GM19099 (cell line): ENCODE results near the gene YBX2.

Source experiments
- POLR2A ChIP-seq: IDR thresholded peaks from 3 replicates; pipeline ENCODE4 v1.6.1; 2011; ENCODE audit warnings: low read depth; ENCODE audit not compliant: insufficient read length; ENCODE audit errors: extremely low read depth

Gene YBX2

DNA sequence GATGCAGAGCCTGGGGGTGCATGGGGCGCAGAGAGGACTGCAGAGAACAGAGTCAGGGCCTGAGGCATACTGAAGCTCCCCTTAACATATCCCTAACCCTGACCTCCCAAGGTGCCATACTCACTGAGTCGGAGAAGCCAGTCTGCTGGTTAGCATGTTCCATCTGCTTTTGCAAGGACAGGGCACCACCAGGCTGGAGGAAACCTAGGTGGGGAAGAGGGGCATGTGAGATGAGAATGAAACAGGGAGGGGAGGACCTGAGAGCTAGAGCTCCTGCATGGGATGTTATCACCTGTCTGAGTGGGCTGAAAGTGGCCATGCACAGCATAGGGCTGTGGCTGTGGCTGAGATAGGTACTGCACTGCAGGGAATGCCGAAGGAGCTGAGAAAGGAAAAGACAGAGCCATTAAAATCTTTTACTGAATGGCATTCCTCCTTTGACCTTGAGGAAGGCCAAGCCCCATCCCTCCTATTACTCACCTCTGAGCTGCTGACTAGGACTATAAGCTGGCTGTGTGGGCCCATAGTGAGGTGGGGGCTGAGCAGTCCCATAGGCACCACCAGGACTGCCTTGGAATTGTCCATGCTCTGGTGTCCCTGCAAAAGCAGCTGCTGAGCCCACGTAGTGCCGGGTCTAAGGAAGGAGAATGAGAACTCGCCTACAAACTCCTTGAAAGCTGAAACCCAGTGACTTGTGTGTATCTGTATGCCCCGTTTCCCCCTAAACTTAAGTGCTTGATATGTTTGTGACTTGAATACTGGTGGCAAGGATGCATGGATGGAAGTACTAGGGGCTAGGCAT, 18.9 kb upstream of the YBX2 start:
- TF ChIP-seq POLR2A, result no peak

DNA sequence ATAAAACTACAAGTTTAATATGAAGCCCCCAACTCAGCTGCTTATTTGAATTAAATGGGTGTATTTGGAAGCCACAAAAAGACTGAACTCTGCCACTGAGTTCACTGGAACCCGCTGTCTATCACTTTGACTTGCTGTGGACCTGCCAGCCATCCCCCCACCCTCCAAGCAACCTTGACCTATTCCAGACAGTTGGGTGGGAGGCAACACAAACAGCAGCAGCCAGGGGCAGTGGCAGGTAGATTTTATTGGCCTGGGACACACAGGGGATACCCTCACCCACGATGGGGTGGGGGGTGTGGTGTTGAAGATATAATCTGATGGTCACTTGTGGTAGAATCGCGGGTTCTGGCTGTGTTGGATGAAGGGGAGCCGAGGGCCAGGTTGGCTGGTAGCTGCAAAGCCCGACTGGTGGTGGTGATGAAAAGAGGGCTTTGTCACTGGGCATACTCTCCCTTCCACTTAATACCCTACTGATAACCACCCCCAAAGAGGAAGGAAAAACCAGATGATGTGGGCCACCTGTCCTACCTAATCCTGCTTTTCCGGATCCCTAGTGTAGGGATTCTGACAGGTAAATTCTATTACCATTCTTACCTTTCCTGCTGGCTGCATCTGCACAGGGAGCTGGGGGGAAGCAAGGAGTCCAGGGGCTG, 18.1 kb upstream of the YBX2 start:
- TF ChIP-seq POLR2A, result peak; percentile 4

DNA sequence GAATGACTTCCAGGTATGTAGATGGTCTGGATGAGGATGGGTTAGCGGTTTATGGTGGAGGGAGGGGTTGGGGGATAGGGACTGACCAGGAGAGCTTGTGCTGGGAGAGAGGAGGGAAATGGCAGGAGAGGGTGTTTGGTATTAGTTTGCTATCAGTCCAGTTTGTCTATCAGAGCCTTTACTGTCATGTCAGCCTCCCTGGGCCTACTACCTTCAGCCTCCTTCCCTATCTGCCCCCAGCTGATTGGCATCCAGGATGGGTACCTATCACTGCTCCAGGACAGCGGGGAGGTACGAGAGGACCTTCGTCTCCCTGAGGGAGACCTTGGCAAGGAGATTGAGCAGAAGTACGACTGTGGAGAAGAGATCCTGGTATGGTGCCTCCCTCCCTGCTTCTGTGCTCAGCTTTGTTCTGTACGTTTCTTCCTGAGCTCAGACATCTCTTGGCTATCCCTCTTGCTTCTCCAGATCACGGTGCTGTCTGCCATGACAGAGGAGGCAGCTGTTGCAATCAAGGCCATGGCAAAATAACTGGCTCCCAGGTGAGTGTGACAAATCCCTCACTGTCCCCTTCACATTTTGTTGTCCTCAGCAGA, 16.8 kb upstream of the YBX2 start:
- no peak for TF ChIP-seq POLR2A

DNA sequence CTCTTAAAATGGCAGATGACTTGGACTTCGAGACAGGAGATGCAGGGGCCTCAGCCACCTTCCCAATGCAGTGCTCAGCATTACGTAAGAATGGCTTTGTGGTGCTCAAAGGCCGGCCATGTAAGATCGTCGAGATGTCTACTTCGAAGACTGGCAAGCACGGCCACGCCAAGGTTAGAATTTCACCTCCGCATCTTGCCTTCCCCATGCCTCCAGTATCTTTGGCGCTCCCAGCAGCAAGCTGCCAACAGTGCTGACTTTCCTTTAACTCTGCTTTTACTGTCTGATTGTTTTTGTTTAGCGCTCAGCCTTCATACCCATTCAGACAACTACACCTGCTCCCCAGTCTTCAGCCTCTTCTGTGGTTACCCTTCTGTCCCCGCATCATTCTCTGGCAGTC, 15.2 kb upstream of the YBX2 start:
- TF ChIP-seq POLR2A, result no peak

DNA sequence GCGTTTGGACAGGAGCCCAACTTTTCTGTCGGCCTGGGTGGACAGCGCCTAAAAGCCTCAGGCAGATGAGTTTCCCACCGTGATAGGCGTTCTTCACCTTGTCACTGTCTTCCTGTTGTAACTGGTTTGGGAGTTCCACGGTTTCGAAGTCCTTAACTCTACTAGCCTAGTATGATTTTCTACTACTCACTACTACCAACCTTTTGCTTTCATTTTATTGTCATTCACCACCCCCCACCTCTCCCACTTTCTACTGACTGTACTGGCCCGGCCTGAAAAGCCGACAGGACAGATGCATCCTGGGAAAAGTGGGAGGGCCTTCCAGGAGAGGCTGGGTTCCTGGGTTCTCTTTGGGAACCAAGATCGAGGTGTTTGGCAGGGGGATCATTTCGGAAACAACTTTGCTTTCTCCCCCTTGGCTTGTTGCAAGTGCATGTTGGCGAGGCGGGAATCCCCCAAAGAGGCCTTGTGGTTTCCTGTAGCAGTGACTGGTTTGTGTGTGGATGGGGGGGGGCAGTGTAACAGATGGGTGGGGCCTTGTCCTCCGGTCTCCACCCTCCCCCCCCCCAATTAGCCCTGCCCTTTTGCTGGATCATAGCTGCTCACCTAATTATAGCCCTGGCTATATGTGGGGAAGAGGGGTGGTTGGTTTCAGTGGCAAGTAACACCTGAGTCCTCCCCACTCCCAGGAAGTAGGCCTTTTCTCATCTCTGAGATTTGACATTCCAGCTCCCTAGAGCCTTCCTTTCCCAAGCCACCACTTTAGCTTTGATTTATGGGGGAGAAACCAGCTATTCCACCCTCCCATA, 14.4 kb upstream of the YBX2 start:
- TF ChIP-seq POLR2A, result peak; percentile 64

DNA sequence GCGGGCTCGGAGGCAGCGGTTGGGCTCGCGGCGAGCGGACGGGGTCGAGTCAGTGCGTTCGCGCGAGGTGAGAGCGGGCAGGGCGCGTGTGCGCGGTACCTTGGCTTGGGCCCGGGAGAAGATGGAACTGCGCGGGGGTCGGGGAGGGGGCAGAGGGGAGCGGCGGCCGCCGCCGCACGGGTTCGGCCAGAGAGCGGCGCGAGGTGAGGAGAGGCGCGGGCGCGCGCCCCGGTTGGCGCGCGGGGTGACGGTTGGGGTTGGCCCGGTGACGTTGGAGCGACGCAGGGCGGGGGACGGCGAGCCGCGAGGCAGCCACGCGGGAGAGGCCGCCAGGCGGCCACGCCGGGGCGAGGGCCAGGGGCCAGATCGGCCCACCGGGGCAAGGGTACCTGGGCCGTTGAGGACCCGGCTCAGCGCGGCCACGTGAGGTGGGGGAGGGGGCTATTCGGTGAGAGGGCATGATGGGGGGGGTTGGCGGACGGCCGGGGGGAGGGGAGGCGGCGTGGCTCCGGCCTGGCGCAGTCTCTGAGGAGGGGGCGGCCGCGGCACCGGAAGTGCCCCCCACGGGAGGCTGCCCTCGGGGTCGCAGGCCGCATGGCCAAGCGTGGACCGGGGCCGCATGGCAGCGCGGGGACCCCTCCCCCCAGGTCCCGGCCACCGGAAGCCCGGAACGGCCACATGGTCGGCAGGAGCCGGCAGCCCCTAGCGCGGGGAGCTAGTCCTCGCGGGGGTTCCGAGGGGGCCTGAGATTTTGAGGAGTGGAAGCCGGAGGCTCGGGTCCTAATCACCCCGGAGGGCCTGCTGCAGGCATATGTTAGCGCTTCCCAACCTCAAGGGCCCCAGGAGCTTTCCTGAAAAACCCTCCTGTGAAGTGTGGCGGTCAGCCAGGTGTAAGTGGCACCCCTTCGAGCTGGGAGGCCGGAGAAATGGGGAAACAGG, 13.5 kb upstream of the YBX2 start:
- TF ChIP-seq POLR2A, result no peak

DNA sequence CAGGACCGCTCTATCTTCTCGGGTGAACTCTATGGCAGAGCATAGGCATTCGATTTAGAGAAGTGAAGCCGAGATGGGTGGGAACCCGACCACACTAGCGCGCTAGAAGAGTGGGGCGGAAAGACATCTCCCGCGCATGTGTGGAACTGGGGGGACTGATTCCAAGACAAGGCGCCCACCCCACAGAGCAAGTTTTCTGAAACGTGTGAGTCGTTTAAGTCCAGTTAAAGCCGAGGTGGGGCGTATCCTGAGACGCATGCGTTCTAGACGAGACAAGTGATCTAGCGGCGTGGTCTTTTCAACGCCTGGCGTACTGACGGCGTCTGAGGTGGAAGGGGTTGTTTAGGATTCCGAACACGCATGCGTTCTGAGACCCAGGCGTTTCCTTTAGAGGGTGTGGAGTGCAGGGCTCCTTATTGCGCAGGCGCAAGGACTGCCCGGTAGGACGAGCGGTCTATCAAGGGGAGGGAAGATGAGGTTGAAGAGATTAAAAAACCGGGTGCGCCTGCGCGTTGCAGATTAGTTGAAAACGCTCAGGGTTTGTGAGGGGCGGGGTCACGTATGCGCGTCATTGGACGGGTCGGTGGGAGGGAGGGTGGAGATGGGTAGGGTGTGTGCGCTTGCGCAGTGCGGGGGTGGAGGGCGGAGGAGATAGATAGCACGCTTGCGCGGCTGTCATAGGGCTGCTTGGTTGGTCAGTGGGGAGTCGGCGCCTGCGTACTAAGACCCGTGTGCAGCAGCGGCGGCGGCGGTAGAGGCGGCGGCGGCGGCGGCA, 12.7 kb upstream of the YBX2 start, which contains the start of gene EIF5A:
EIF5A (plus strand) TSS at position 718 of the 775 bp plus-strand sequence. CDS start 2,008 bp downstream, outside the sequence.
- TF ChIP-seq POLR2A, result peak; percentile 77

DNA sequence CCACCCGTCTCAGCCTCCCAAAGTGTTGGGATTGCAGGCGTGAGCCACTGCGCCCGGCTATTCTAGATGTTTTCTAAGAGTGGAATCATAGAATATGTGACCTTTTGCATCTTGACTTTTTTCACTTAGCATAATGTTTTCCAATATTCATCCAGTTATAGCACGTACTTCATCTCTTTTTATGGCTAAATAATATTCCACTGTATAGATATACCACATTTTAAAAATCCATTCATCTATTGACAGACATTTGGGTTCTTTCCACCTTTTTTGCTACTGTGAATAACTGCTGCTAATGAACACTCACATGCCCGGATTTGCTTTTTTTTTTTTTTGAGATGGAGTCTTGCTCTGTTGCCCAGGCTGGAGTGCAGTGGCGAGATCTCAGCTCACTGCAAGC, 9.7 kb upstream of the YBX2 start:
- no peak for TF ChIP-seq POLR2A

DNA sequence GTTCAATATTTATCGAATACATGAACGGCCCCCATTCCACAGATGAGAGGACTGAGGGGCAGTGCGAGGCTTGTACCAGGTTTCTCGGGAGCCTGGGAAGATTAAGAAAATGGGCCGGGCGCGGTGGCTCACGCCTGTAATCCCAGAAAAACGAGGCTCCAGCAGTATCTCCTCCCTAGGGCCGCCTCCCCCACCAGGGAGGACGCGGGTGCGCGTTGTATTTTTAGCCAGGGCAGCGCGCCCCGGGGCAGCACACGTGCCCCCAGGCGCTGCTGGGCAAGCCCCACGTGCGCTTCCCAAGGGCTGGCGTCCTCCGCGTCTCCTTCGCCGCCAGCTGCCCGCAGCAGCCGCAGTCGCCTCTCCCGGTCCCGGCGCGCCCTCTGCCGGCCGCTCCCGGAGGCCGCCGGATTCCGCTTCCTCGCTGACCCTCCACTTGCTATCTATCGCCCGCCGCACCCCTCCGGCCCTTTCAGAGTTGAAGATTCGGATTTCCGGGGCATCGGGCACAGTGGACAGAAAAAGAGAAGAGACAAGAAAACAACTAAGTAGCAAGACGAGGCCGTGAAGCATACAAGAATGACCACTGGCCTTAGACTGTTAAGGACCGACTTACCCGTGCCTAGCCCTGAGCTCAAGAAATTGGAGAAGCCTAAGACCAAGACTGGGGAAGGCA, 1.9 kb upstream of the YBX2 start:
- no peak for TF ChIP-seq POLR2A

DNA sequence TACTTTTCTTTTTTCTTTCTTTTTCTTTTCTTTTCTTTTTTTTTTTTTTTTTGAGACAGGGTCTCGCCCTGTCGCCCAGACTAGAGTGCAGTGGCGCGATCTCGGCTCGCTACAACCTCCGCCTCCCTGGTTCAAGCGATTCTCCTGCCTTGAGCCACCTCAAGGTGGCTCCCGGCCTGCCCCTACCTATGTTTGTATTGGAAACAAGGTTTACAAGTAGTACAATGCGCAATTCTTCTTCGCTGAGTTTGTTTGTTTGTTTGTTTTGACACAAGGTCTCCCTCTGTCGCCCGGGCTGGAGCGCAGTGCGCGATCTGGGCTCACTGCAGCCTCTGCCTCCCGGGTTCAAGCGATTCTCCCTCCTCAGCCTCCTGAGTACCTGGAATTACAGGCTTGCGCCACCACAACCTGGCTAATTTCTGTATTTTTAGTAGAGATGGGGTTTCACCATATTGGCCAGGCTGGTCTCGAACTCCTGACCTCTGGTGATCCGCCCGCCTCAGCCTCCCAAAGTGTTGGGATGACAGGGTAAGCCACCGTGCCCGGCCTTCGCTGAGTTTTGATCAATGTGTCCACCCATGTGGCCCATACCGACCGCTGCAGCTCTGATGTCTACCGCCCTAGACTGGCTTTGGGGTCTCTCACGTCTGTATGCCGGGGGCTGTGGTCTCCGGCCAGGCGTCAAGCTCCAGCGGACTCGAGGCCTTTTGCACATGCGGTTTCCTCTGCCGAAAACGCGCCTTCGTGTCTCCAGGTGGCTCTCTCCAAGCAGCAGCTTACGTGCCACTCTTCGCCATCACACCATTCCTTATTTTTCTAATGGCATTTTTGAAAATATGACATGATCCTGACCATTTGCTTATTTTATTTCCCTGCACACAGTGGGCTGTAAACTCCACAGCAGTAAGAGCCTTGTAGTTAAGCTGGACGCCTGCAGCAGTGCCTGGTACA, 1.1 kb upstream of the YBX2 start:
- TF ChIP-seq POLR2A, result no peak

DNA sequence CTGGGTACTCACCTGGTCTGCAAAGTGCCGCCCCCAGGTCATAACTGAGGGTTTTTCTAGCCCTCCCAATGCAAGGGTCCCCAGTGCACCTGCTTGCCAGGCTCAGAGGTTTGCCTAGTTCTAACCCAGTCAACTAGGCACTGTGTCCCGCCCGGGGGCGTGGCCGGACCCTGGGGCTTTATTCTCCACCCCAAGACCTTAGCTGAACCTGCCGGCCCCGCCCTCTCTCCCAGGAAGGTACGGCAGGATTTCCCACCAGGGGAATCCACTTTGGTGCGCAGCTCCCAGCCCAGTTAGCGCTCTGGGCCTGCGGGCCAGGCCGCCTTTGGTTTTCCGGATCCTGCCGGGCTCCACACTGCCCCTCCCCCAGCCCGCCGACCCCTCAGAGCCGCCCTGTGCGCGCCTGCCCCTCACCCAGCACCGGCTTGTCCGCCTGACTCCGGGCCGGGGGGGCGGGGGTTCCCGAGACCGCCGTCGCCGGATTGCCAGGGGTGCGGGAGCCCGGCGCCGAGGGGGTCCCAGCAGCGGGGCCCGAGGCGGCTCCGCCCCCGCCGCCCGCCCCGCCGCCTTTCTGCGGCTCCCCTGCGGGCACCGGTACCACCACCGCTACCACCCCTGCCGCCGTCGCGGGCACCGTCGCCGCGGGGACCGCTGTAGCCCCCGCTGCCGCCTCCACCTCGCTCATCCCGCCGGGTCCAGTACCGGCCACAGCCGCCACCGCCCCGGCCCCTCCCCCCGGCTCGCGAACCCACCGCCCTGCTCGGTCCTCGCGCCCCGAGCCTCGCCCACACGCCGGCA, 424 bp downstream of the YBX2 start:
- TF ChIP-seq POLR2A, result no peak
